Measurements from ENCODE around the gene FSTL4. TPM values are rescaled to one million over a fixed set of nuclear protein-coding genes. Genes with fewer than 3 reads are reported as not detected.

The FSTL4 gene
- total RNA-seq (2014; rRNA removed) = 0.26 and 0.40 TPM in 2 replicates
- polyA plus RNA-seq (2012) = not detected

DNA sequence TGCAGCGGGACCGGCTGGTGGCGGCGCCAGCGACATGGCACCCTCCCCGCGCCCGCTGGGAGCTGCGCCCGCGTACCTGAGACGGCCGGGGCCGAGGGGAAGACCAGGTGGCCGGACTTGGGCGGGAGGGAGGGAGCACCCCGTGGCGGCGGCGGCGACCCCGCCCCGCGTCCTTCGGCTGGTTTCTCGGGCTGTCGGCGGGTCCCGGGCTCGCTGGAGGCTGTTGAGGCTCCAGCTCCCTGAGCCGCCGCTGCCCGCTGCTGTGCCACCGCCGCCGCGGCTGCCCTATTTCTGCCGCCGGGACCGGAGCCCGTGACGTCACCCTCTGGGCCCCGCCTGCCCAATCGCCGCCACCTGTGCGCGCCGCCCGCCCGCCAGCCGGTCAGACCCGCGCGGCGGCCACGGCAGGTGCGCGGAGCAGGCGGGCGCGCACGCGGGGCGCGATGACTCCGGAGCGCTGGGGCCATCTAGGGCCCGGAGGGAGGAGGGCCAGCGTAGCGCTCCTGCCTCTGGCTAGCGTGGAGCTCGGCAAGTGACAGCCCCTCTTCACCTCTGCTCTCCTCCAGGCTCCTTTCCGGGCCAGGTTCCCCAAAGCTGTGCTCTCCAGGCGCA, at the start of gene FSTL4:
TSS of gene FSTL4 (minus strand) at position 293 of the 612 bp plus-strand sequence.
- DNase-seq (ENCODE audit: low read depth) = no peak

DNA sequence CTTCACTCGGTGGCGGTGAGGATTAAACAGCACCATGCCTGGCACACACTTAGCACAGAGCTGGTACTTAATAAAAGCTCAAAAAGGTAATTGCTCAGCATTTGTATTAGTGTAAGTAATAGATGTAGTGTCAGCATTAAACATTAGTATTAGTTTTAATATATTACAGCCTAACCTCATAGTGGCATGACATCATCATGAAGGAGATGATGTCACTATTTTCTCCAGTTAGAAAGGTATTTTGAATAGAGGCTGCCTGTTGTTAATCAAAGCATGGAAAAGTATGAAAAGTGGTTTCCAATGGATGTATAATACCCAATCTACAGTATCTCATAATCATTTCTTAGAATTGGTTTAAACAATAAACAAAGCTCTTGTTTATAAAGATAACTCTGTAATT, 49.0 kb upstream of the FSTL4 start:
- no peak for DNase-seq (ENCODE audit: low read depth)

DNA sequence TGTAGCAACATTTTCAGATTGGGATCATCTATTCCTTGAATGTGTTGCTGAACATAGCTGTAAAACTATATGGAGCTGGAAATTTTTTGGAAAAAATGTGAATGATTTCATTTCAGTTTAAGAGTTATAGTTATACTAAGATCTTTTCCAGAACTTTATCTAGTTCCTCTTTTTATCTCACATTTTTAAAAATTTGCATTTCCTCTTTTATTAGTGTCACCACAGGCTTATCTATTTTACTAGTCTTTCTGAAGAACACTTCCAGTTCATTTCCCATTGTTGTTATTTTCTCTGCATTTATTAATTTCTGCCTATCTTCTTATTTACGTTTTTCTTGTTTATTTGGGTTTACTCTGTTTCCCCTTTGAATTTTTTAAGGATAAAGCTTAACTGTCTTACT, 46.0 kb upstream of the FSTL4 start:
- DNase-seq (ENCODE audit: low read depth) = no peak

DNA sequence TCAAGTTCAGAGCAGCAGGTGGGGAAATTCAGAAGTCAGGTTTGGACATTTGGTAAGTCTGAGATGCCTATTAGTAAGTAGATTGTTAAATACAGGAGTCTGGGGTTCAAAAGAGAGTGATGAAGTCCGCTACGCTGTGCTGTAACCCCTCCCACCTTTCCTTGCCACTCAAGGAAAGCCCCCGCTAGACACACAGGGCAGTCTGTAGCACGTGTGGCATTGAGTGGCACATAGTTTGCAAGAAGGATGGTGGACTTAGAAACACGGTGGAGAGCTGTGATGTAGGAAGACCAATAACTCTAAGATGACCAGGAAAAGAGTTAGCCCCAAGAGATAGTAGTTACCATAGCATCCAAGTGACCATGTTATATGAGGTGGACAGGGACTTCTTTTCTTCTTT, 44.7 kb upstream of the FSTL4 start:
- DNase-seq (ENCODE audit: low read depth) = no peak

DNA sequence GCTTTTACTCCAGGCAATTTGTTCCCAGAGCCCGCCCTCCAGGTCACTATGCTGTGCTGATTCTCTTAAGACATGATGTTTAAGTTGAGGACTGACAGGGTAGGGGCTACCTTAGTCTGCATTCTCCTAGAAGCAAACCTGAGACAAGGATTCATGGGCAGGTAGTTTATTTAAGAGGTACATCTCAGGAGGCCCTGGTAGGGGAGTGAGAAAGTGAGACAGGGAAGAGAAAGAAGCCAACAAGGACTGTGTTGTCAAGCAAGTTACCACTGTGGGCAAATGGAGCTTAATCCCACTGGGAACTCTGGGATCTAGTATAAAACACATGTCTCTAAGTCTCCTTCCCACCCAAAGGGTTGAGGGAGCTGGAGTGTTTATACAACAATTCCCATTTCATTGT, 43.6 kb upstream of the FSTL4 start:
- no peak for DNase-seq (ENCODE audit: low read depth)

DNA sequence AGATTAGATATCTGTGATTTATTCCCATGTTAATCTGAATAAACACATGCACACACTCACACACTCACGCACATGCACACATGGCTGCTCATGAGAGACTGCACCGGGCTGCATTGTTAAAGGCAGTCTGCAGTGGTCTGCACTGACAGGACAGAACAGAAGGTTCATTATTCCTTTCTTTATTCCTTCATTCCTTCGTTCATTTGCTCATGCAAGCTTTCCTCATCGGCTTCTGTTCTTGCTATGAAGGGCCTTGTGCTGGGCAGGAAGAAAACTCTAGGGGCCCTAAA, 41.4 kb upstream of the FSTL4 start:
- no peak for DNase-seq (ENCODE audit: low read depth)

DNA sequence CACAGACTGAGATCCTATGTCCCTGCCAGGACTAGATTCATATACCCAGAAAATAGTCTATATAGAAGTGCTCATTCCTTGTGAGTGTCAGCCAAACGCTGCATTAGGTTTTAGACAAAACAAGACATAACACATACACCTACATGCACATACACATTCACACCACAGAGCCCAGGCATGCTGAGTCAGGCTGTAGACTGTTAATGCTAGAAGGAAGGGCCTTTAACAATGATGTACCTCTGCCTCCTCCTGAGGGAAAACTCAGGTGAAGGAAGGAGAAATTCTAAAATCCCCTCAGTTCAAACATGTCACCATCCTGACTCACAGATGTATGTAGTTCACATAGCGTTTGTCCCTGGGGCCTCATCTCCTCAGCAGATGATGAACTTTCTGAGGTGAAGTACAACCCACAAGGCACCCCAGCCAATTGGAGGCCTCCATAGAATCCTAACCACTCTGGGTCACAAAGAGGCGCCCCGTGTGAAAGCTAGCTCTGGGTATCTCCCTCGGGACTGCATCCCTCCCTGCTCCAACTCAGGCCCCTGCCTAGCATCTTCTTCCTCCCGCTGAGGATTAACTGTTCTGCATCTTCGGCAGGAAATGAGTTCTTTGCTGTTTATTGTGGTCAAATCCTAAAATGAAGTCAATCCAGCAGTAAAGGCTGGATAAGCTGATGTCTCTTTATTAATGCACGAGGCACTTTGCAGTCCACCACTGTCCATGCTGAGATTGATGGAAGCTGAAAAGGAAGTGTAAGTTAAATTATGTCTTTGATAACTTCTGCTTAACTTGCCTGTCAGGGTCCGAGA, 40.8 kb upstream of the FSTL4 start:
- DNase-seq (ENCODE audit: low read depth) = no peak

DNA sequence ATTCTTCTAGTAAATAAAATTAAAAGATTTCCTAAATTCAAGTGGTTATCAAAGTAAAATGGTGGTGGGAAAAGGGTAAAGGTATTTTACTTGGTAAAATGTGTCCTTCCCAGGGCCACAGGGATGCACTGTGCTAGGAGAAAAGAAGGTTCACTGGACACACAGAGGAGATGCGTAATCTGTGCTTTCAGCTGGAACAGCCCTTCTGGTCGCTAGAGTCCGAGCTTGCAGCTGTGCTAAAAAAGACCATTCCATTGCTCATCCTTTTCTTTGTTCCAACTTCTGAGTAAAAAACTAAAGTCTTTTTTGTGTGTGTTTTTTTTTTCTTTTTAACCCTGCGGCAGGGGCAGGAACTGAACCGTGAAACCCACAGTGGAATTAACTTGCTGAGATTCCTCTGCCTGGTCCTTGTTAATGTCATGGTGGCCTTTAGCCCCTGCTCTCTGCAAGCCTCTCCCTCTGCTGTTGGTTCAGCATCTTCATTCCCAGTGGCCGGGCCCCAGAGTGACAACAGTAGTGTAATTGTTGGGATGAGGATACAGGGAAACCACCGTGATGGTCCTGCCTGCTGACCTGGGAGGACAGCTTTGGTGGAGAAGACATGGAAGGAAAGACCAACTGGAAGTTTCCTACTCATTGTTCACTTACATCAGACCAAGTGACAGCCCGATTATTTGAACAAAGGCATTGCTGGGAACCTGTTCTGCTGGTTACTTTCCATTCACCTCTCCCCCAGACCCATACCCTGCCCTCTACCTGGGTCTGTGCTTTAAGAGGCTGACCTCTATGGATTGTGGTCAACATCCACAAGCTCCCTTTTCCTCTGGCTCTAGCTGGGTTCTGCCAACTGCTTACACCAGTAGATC, 31.9 kb upstream of the FSTL4 start:
- no peak for DNase-seq (ENCODE audit: low read depth)

DNA sequence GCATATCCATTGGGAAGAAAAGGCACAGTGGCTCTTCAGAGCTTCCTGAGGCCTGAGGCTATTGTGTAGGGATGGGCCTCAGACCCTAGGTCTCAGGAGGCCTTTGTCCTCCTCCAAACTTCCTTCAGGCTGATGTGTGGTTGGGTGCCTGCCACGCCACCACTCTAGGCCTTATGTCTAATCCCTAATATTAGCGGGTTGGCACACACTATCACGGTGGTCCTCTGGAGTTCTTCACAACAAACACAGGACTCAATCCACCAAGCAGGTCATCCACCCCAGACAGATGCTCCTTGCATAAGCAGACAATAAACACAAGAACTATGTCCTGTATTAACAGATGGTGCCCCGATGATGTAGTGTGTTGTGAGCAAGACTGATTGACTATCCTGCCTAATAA, 31.0 kb upstream of the FSTL4 start:
- DNase-seq (ENCODE audit: low read depth) = no peak

DNA sequence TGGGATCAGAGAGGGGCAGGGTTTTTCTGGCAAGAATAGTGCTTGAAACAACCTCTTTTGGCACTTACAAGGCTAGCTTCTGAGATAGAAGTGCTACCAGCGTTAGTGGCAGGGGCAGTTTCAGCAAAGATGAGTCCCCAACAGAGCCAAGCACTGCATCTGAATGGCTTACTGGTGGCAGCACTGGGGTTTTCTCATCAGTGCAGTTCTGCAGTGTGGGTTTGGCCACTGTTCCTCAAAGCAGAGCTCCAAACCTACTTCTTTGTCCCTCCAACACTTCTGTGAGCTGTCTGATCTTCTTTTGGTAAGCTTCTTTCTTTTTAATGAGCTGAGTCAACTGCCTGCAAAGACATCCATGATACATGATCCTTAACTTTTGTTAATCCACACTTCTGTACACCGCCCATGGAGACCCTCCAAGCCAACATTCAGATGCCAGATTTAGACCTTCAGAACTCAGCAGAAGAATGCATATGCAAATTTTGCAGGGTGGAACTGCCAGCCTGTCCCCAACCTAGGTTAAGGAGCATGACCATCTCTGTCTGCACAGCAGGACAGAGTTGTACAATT, 29.9 kb upstream of the FSTL4 start:
- no peak for DNase-seq (ENCODE audit: low read depth)

DNA sequence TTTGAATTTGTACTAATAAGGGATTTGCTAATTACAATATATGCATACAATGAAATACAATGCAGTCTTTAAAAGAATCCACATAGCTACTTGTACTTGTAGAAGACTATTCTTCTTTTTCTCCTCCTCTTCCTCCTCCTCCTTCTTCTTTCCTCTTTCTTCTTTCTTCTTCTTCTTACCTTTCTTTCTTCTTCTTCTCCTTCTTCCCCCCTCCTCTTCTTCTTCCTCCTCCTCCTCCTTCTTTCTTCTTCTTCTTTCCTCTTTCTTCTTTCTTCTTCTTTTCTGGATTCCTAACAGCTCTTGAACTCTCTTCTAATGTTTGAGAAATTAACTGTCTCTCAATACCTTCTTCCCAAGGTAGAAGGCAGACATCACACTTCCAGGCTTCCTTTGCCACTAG, 29.3 kb upstream of the FSTL4 start:
- no peak for DNase-seq (ENCODE audit: low read depth)

DNA sequence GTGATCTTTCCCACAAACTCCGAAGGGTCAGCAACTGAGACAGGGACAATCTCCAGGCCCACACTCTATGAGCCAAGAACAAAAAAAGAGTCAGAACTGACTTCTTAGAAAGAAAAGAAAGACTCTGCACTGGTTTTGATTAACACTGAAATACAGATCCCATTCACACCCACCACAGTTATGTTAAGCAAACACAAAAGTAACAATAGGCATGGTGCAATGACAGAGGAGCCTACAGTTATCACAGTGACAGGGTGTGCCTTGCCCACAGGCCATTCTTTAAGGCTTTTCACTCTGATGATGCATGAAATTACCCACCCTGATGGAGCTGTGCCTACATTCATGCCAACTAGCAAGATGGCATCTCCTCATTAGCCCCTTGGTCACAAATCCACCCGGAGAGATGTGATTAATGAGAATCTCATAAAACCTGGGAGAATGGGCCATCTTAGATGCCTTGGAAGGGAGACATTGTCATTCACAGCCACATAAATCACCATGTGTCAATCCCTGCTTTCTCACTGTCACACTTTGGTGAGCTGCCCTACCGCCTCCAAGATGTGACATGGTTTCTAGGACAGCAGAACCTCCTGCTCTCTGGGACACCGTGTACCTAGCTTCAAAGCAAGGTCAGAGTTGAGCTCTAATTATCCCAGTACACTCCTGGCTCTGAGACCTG, 27.6 kb upstream of the FSTL4 start:
- DNase-seq (ENCODE audit: low read depth) = no peak

DNA sequence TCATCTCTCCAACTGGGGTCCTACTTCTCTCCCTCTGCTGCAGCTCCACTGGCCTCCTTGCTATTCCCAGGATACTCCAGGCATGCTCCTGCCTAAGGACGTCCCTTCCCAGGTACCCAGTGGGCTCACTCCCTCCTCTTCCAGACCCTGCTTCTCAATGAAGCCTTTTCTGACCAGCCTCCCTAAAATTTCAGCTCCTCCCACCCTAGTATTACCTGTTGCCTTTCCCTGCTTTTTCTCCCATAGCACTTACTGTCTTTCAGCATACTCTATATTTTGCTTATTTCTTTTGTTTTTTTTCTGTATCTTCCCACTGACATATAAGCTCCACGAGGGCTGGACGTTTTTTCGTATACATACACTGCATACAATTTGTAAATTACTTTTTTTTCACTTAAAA, 26.1 kb upstream of the FSTL4 start:
- DNase-seq (ENCODE audit: low read depth) = no peak

DNA sequence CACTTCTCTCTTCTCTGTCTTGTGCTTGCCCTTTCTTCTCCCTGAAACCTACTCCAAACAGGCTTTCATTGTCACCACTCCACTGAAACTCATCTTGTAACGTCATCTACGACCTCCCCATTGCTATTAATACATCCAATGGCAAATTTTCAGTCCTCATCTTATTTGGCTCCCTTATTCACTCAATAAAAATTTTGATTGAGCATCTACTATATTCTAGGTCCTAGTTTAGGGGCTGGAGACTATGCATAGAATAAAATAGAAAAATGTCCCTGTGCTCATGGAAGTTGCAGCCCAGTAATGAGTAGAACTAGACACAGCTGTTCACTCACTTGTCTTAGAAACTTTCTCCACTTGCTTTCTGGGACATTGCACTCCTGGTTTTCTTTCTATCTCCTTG, 24.9 kb upstream of the FSTL4 start:
- DNase-seq (ENCODE audit: low read depth) = no peak

DNA sequence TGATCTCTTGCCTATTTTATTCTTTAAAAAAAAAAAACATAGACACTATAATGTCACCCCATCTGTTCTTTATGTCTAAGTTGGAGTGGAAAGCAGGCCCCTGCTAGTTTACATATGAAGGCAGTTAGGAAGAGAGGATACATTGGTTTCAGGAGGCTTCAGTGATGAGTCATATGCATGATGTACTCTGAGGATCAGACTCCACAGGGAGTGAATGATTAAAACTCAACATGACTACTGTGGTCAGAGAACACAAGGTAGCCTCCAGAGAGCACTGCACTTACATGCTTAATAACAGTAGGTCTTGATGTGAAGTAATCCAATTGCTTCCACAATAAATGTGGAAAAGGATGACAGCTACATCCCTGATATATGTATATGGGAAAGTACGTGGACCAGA, 22.7 kb upstream of the FSTL4 start:
- DNase-seq (ENCODE audit: low read depth) = peak; percentile 19

DNA sequence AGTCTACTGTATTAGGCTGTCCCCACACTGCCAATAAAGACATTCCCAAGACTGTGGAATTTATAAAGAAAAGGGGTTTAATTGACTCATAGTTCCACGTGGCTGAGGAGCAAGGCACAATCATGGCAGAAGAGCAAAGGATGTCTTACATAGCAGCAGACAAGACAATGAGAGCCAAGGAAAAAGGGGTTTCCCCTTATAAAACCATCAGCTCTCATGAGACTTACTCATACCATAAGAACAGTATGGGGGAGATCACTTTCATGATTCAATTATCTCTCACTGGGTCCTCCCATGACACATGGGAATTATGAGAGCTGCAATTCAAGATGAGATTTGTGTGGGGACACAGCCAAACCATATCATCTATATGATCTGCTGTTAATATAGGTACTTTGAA, 14.8 kb upstream of the FSTL4 start:
- DNase-seq (ENCODE audit: low read depth) = no peak

DNA sequence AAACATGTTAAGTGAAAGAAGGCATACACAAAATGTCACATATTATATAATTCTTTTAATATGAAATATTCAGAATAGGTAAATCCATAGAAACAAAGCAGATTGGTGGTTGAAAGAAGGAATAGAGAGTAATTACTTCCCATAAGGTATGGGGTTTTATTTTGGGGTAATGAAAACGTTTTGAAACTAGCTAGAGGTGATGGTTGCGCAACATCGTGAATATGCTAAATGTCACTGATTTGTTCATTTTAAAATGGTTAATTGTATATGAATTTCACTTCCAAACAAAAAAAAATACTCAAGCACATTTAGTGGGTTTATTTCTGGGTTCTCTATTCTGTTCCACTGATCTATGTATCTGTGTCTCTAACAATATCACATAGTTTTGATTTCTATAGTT, 12.0 kb upstream of the FSTL4 start:
- no peak for DNase-seq (ENCODE audit: low read depth)

DNA sequence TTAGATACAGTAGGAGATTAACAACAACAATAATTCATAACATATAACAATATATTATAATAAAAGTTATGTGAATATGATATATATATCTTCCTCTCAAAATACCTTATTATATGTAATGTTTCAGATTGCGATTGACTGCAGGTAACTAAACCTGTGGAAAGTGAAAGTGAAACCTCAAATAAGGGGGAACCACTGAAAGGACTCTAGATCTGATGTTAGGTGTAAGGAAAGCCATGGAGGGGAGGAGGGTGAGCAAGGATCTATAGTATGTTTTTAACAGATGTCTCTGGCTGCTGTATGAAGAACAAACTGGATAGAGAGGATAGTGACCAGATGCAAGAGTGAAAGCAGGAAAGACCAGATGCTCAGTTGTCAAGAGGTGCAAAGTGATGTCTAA, 5.8 kb upstream of the FSTL4 start:
- DNase-seq (ENCODE audit: low read depth) = no peak

DNA sequence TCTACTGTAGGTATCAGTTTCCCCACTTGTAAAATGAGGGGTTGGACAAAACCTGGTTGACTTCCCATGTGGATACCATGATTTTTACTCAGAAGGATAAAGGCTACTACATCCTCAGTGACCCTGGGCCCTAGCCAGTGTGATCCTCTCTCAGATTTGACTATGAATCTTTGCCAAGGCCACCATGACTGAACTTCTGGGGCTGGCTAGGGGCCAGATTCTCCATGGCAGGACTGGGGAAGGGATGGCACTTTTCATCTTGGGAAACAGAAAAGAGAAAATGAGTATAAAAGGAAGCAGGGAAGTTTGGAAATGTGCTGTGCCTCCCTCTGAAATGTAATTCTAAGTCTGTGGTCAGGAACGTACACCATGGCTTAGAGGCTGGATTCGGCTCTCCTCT, 1.4 kb upstream of the FSTL4 start:
- no peak for DNase-seq (ENCODE audit: low read depth)

DNA sequence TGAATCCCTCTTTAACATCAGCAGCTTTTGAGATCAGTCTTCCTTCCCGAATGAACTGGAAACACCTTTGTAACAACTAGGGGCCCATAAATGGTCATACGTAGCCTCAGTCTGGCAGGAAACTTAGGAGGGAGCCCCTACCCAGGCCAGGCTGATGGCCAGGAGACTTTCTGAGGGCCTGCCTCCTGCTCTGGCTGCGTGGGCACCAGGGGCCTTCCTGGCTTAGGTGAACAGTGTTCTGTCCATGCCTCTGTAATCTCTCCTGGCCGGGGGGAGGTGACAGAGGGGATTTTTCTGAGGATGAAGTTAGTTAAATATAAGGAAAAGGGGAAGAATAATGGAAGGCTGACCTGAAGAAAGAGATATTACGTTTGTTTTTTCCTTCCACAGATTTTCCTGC, 843 bp upstream of the FSTL4 start:
- DNase-seq (ENCODE audit: low read depth) = no peak

DNA sequence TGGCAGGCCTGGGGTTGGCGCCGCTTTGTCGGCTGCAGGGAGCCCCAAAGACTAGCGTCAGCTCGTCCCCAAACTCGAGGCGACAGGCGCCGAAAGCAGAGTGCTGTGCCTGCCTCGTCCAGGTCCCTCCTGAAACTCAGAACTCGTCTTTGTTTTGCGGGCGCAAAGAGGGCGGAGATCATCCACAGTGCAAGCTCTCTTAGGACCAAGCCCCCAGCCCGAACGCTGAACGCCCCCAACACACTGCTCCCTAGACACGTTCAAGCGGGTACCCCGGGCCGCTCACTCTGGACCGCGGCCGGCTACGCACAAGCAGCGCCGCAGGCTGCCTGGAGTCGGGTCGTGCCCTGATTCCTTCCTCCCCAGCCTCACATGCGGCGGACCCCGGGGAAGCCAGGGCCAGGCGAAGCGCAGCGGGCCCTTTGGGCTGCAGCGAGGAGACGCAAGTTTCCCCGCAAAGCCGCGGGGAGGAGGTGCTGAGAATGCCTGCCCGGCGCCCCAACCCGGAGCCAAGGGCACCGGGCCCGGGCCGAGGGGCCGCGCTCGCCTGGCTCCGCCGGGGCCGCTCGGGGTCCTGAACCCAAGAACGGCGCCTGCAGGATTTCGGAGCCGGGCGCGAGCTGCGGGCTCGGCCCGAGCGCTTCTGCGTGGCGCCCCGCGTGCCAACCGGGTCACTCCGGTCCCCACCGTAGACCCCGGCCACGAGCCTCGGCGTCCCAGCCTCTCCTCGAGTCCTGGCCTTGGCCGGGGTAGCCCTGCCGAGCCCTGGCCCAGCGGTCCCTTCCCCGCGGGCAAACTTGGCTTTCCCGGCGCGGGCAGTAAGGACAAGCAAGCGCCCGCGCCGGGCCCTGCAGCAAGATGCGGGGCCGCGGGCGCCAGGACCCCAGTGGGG, 738 bp downstream of the FSTL4 start:
- DNase-seq (ENCODE audit: low read depth) = no peak

Measured in LHCN-M2 (cell line).